Pancreas (tissue), 10 donors: Measurements from ENCODE around the gene HOXD3. TPM values are rescaled to one million over a fixed set of nuclear protein-coding genes. Genes with fewer than 3 reads are reported as not detected.
A peak's percentile ranks its signal among the peaks of the same experiment; 100 is the strongest.

Source experiments
- ATAC-seq, 4 donors: fragments of 200-7000 bp; cut with Tn5 transposase; one replicate each; pipeline versions ENCODE4 v1.8.0 to v1.9.1; 2020; ENCODE audit warnings: mild to moderate bottlenecking in 4 of 4, moderate library complexity in 4 of 4
- DNase-seq, 6 donors: peaks; one replicate each; pipeline ENCODE4 v3.0.0-alpha.2; 2020
- FAIRE-seq: peaks from 2 replicates; lab custom pipeline; 2012; peaks lifted over from hg19 to GRCh38; lab: Jason Lieb, UNC
- H3K27ac ChIP-seq, 4 donors: fragments of 200-600 bp; sonication (generic); 1 replicate in 3 of 4; 2 replicates in 1 of 4; pipeline versions ENCODE4 v1.5.0 to v1.8.0; 2020
- H3K27me3 ChIP-seq, 4 donors: fragments of 200-600 bp; one replicate each; pipeline ENCODE4 v1.8.0; 2021
- H3K36me3 ChIP-seq, 3 donors: fragments of 200-600 bp; sonication (generic) in 1 of 3; one replicate each; pipeline versions ENCODE4 v1.5.0 to v1.8.0; 2020 to 2021
- H3K4me1 ChIP-seq, 3 donors: fragments of 200-600 bp; one replicate each; pipeline ENCODE4 v1.8.0; 2021
- H3K4me3 ChIP-seq, 4 donors: fragments of 200-600 bp; sonication (generic) in 2 of 4; one replicate each; pipeline versions ENCODE4 v1.5.0 to v1.8.0; 2020 to 2021
- H3K9me3 ChIP-seq, 4 donors: fragments of 200-600 bp; one replicate each; pipeline ENCODE4 v1.8.0; 2021
- CTCF ChIP-seq, 4 donors: fragments of 200-600 bp; sonication (generic) in 3 of 4; IDR thresholded peaks; one replicate each; pipeline versions ENCODE4 v1.5.0 to v1.8.0; 2021; ENCODE audit warnings: antibody characterized with exemption in 4 of 4
- WGBS, 2 donors: extraction: QIAGEN DNeasy Blood & Tissue Kit; methylation state at CpG; one replicate each; pipeline ENCODE4 v1.1.7; 2013; 5-methylcytosine and 5-hydroxymethylcytosine counted together
- intact Hi-C, 3 donors: fragments of 100-400 bp; cut with DNase I; formaldehyde crosslinking; loops; one replicate each; pipeline versions ENCODE4 v1.11.1 to v1.14.2; 2022
- polyA plus RNA-seq, 2 donors: library from polyadenylated mRNA; stranded (reverse); fragments of 200-250 nt; gene quantifications; one replicate each; pipeline ENCODE4 v1.2.3, GENCODE V29; 2013
- total RNA-seq, 6 donors: library from RNA; stranded (reverse); fragmentation: NEBNext Ultra II Directional in 4 of 6; extraction: Animal tissue kit (Norgen Biotek cat#: 25700) in 4 of 6; gene quantifications; one replicate each; pipeline versions ENCODE4 v1.2.1 to v1.2.4, GENCODE V29; 2021 to 2023
- donor health status: healthy with polysubstance abuse.
- donor health status: DM: no; HTN: no; CAD: no; lungs with moderate emphysema.
- donor health status: DM: no; HTN: no; CAD: no.
- donor health status: control.
- donor health status: control.
- donor health status: Bipolar disorder and iron deficiency.
- donor health status: DM: yes; HTN: yes; CAD: no.
- donor health status: DM: no; HTN: no; CAD: no.
- donor health status: DM: no; HTN: no; CAD: no.
- donor health status: DM: yes; HTN: yes; CAD: no.

Gene HOXD3
- total and polyA plus RNA-seq, 8 donors = 0.19 to 0.68 (median 0.25) TPM; not detected in 1

DNA sequence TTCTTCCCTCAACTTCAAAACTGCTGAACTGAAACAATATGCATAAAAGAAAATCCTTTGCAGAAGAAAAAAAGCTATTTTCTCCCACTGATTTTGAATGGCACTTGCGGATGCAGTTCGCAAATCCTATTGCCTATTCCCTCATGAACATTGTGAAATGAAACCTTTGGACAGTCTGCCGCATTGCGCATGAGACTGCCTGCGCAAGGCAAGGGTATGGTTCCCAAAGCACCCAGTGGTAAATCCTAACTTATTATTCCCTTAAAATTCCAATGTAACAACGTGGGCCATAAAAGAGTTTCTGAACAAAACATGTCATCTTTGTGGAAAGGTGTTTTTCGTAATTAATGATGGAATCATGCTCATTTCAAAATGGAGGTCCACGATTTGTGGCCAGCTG lies 19.2 kb upstream of the HOXD3 start:
- FAIRE-seq (no peak), DNase-seq (no peak), ATAC-seq (no peak)
- no peak for TF ChIP-seq CTCF (IDR thresholded peaks at IDR 0.05)
- no peaks in the 10 kb centered on the region for H3K9me3 ChIP-seq
- H3K4me3 ChIP-seq = no peak overlapping the region
- H3K27ac ChIP-seq = no peak overlapping the region
- WGBS, 2 donors = 29 to 35% methylated on average over 8 of the region's 8 CpGs
- H3K36me3 ChIP-seq = no peaks in the 10 kb centered on the region
- intact Hi-C loops = loop anchor here (5.0 to 10.0 kb wide), 3 partner anchors 317 to 504 kb away; no protein-coding TSS in a partner anchor
- peaks cover 0 to 6% (median 0%) of the 10 kb centered on the region in 3 donors for H3K4me1 ChIP-seq
- H3K27me3 ChIP-seq = peaks cover 0 to 66% (median 18%) of the 10 kb centered on the region in 4 donors

GRCh38 chr2:176138526-176138922 lies 18.6 kb upstream of the HOXD3 start:
- Histone ChIP-seq H3K27me3 (peaks cover 0 to 62% (median 15%) of the 10 kb centered on the region in 4 donors), H3K4me3 (no peak overlapping the region), H3K4me1 (peaks cover 0 to 6% (median 0%) of the 10 kb centered on the region in 3 donors), H3K36me3 (no peaks in the 10 kb centered on the region), H3K27ac (no peak overlapping the region), H3K9me3 (no peaks in the 10 kb centered on the region)
- FAIRE-seq (no peak), ATAC-seq (no peak), DNase-seq (no peak)
- no peak for TF ChIP-seq CTCF (IDR thresholded peaks at IDR 0.05)
- intact Hi-C loops = loop anchor here (5.0 to 10.0 kb wide), 3 partner anchors 316 to 504 kb away; no protein-coding TSS in a partner anchor
- WGBS, 2 donors = 9 to 13% methylated on average over 14 of the region's 14 CpGs

DNA sequence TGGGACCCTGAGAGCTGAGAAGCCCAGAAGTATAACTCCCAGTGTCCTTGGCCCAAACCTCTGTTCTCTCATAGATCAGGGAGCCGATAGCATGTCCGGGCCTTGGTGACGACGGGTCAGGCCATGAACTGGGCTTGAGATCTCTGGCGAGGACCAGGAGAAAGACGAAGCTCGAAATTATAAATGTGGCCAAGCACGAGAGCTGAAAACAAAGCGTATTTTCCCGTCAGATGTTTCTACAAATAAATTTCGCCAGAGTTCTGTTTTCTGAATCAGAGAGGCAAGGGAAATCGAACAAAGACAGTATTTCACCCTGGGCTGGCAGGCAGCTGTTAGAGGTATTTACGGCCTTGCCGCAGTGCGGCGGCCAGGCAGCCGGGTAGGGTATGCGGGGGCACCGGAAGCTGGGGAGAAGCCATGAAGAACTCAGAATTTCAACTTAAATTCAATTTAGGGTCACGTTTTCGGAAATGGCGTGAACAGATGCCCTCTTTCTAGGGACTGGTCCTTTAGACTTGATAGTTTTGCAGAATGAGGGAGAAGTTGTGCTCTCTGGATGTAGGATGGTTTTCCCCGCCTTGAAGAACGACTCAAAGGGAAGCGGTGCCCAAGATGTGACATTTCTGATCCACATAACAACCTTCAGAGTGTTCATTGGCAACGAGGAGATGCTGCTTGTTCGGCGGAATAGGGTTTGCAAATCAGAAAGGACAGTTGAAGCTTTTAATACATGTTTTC lies 18.0 kb upstream of the HOXD3 start:
- intact Hi-C loops = loop anchor here (5.0 to 10.0 kb wide), 3 partner anchors 316 to 503 kb away; no protein-coding TSS in a partner anchor
- Histone ChIP-seq H3K9me3 (no peaks in the 10 kb centered on the region), H3K27me3 (peaks cover 0 to 62% (median 15%) of the 10 kb centered on the region in 4 donors), H3K36me3 (no peaks in the 10 kb centered on the region), H3K27ac (peak overlapping the region in 1 of 4 donors; percentile 28), H3K4me3 (no peak overlapping the region), H3K4me1 (peaks cover 0 to 6% (median 0%) of the 10 kb centered on the region in 3 donors)
- no peak for TF ChIP-seq CTCF (IDR thresholded peaks at IDR 0.05)
- no peak for ATAC-seq
- FAIRE-seq = no peak
- no peak for DNase-seq
- WGBS, 2 donors = 15% methylated on average over 28 of the region's 28 CpGs

DNA sequence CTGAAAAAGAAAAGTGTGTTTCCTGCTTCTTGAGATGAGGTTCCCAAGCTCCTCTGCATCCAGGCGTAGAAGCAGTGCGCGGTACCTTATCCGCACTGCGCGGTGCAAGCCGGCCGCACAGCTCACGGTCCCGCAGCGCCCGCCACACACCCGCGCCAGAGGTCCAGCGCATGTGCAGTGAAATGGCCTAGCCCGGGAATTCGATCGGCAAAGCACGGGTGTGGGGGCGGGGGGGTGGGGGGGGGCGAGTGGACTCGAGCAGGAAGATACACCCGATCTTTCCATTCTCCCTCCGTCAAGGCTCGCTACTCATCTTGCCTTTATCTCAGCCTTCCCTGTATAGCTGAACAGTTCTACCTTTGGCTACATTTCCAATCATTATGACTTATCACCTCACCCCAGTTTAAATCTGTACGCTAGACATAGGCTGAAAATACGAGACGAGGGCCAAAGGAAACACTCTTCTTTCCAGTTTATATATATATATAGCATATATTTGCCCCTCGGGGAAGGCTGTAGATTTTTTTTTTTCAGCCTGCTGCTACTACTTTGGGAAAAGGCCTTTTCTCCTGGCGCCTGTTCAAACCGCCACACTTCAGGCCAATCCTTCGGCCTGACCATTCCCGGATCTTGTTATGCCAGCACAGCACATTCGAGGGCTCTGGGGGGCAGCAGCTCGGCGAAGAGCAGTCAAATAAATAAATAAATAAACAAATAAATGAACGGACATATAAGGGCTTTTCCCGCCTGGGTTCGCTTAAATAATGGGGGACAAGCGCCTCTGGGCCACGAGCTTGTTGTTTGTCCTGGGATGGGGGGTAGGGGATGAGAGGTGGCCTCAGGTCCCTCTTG lies 17.2 kb upstream of the HOXD3 start:
- Histone ChIP-seq H3K9me3 (no peaks in the 10 kb centered on the region), H3K4me3 (peak overlapping the region in 2 of 4 donors; percentile 33 to 46), H3K4me1 (peaks cover 0 to 6% (median 0%) of the 10 kb centered on the region in 3 donors), H3K36me3 (no peaks in the 10 kb centered on the region), H3K27me3 (peaks cover 0 to 57% (median 12%) of the 10 kb centered on the region in 4 donors), H3K27ac (no peak overlapping the region)
- 13 to 15% methylated on average over 39 to 41 of the region's 41 CpGs for WGBS, 2 donors
- DNase-seq (no peak), ATAC-seq (peak in 2 of 4 donors; percentile 3 to 14), FAIRE-seq (no peak)
- intact Hi-C loops = loop anchor here (5.0 to 10.0 kb wide), 6 partner anchors 312 to 505 kb away; no protein-coding TSS in a partner anchor
- TF ChIP-seq CTCF (IDR thresholded peaks at IDR 0.05) = no peak
